ENCODE data around the gene ACTG2.

The ACTG2 gene

DNA sequence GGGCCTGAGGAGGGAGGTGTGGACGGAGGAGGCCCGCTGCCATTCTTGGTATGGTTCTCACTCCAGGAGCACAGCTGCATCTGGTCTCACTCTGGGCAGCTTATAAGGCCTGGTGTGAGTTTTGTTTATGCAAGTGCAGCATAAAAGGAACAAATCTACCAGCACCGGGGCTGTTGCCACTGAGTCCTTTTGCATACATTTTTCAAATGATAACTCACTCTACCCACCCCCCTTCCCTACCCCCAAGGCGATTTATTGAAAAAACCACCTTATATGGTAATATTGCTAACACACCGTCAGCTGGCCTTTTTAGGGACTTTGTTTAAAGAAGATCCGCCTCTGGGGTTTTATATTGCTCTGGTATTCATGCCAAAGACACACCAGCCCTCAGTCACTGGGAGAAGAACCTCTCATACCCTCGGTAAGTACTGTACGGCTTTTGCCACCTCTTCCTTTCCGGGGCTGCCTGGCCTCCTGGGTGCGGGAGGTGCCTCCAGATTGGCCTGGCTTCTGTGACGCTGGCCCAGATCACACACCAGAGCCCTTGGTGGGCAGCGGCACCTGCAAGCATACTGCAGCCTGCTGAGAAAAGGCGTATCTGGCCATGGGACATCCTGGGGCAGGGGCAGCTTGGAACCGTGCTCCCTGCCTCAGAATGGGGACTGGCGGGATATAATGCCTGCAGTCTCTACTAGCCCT is at the start of gene ACTG2:
TSS of gene ACTG2 (plus strand) at position 378 of the 699 bp plus-strand sequence. CDS start 8,304 bp downstream, outside the sequence.
- TF ChIP-seq, protein P1, sequence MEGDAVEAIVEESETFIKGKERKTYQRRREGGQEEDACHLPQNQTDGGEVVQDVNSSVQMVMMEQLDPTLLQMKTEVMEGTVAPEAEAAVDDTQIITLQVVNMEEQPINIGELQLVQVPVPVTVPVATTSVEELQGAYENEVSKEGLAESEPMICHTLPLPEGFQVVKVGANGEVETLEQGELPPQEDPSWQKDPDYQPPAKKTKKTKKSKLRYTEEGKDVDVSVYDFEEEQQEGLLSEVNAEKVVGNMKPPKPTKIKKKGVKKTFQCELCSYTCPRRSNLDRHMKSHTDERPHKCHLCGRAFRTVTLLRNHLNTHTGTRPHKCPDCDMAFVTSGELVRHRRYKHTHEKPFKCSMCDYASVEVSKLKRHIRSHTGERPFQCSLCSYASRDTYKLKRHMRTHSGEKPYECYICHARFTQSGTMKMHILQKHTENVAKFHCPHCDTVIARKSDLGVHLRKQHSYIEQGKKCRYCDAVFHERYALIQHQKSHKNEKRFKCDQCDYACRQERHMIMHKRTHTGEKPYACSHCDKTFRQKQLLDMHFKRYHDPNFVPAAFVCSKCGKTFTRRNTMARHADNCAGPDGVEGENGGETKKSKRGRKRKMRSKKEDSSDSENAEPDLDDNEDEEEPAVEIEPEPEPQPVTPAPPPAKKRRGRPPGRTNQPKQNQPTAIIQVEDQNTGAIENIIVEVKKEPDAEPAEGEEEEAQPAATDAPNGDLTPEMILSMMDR (IDR thresholded peaks at IDR 0.05), result no peak

DNA sequence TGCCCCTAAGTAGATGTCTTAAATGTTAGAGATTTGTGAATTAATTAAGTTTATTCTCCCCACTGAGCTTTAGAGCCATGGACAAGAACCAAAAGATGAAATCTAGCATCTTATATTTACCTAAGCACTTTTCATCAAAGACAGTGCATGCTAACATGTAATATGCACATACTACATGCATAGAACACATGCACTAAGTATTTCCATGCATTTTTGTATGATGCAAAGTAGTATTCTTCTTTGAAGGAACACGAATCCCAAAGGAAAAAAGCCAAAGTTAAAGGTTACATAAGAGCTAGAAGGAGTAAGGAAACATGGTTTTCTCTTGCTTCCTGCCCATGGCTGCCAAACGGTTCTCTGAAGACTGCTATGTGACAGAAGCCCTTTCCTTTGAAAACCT is 48.7 kb upstream of the ACTG2 start:
- TF ChIP-seq, protein P1 (IDR thresholded peaks at IDR 0.05), result no peak

DNA sequence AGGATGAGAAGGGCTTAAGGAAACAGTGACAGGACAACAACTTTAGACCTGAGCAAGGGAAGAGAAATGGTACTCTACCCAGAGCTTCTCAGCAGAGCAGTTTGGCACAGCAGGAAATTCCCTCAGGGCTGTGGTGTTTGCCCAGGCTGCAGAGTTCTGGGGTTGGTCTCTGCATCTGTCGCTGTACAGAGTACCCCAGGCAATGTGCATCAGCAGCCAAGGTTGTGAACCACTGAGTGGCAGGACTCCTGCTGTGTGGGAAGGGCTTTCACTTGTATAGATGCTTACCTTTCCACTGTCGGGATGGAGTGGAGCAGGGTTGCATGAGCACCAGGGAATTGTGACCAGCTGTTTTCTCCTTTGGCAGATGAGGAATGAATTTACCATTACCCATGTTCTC is 42.8 kb upstream of the ACTG2 start:
- TF ChIP-seq, protein P1 (IDR thresholded peaks at IDR 0.05), result no peak

DNA sequence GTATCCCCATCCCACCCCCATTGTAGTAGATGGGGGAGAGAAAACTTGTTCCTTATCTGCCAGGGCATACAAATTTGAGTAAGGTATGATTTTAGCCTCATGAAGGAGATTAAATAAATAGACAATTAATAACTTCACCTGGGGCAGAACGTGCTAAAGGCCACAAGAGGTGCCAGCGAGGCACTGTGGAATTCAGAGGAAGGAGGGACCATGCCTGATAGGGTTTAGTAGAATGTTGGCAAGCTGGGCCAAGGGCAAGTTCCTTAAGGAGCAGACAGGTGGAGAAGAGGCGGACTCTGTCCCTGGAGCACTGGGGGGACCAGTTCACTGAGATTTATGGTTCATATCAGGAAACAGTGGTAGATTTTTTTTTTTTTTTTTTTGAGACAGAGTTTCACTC is 41.5 kb upstream of the ACTG2 start:
- TF ChIP-seq, protein P1 (IDR thresholded peaks at IDR 0.05), result no peak

DNA sequence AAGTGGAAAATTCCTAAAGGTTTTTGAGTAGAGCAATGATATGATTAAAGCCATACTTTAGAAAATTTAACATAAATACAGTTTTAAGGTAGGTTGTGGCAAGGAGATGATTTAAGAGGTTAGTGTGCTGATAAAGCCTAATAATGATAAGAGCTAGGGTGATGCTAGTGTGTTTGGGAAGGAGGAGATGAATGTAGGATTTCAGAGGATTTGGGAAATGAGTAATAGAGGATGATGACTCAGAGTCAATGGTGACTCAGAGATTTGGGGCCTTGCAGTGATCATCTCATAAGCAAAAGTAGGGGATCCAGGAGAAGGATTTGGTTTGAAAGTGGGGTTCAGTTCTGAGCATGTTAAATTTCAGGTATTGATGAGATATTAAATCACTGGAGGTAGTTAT is 40.8 kb upstream of the ACTG2 start:
- TF ChIP-seq, protein P1 (IDR thresholded peaks at IDR 0.05), result no peak

DNA sequence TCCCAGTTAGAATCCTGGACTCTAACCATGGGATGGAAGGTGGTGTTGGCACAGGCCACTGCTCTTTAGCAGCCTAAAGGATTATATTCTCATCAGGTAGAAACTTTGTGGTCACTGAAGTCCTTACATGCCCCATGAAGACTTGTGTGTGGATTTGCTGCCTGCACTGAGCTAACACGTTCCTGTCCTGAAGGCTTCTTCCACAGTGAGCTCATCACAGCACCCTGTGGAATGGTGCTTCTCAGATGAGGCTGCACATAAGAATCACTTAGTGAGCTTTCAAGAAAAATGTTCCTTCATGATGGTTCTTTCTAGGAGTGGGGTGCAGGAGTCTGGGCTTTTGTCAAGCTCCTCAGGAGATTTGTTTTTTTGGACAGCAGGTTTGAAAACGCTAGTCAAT is 37.3 kb upstream of the ACTG2 start:
- TF ChIP-seq, protein P1 (IDR thresholded peaks at IDR 0.05), result no peak

DNA sequence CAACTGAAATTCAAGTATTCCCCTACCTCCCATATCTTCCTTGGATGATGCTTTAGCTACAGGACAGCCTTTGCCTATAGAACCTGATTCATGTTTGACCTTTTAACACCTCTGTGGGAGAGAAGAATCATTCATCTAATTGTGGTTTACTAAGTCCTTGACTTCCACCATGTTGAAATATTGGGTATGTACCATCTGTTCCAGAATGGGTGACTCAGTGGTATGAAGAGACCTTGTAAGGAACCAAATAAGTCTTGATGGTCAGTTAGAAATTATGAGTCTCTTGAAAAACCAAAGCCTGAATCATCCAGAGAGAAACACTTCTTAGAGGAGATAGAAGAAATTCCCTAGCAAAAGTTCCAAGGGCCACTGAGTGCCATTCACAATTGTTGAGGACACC is 36.6 kb upstream of the ACTG2 start:
- TF ChIP-seq, protein P1 (IDR thresholded peaks at IDR 0.05), result no peak
